HG02763 (cell line): ENCODE results near the gene PPP2CA.
A peak's percentile ranks its signal among the peaks of the same experiment; 100 is the strongest.
"Not testable (repeated sequence)": the region's sequence is repeated elsewhere in the genome, so short reads cannot be mapped to it uniquely, and the experiment has no call there.

Experiments
- ATAC-seq: cut with Tn5 transposase; IDR thresholded peaks from one replicate; pipeline ENCODE4 v1.9.1; 2021; ENCODE audit warnings: mild to moderate bottlenecking, moderate library complexity; ENCODE audit not compliant: unreplicated experiment

PPP2CA gene

DNA sequence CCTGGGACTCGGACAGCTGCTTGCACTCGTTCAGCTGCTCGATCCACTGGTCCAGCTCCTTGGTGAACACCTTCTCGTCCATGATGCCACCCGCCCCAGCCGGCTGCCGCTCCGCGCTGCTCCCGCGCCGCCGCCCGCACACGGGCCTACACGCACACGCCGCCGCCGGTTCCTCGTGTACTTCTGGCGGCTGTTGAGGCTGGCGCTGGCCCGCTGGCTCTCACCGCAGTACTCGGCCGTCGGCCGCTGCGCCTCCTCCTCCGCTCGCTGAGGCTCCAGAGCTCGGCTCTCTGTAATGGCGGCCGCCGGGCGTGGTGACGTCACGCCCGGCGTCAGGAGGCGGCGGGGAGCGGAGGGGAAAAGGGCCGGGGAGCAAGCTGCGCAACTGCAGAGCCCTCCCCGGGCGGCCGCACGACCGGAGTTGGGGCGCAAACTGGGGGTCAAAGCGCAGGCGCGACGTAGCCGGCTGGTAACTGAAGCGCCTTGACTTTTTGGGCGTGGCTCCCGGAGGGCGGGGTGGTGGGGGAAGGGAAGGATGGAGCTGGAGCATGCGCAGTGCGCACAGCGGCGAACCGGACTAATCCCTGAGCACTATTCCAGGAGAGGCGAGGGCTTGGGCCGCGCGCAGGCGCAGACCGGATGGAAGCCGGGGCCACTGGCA lies at the start of gene PPP2CA:
PPP2CA (minus strand) TSS at position 294 of the 661 bp plus-strand sequence; CDS start at position 82, 212 bp downstream.
- ATAC-seq: peak; percentile 77

- no peak for ATAC-seq
Measured at GRCh38 chr5:134273642-134274395, 47.9 kb upstream of the PPP2CA start.

- ATAC-seq: no peak
Measured at GRCh38 chr5:134271059-134271458, 45.2 kb upstream of the PPP2CA start.

DNA sequence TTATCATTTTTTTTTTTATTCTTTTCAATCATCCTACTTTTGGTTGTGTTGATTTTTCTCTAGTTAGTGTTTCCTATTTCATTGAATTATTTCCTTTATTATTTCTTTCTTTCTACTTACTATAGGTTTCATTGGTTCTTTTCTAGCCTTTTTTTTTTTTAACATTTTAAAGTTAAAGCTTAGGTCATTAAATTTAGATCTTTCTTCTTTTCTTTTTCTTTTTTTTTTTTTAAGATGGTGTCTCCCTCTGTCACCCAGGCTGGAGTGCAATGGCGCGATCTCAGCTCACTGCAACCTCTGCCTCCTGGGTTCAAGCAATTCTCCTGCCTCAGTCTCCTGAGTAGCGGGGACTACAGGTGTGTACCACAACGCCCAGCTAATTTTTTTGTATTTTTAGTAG lies 43.0 kb upstream of the PPP2CA start:
- no peak for ATAC-seq

DNA sequence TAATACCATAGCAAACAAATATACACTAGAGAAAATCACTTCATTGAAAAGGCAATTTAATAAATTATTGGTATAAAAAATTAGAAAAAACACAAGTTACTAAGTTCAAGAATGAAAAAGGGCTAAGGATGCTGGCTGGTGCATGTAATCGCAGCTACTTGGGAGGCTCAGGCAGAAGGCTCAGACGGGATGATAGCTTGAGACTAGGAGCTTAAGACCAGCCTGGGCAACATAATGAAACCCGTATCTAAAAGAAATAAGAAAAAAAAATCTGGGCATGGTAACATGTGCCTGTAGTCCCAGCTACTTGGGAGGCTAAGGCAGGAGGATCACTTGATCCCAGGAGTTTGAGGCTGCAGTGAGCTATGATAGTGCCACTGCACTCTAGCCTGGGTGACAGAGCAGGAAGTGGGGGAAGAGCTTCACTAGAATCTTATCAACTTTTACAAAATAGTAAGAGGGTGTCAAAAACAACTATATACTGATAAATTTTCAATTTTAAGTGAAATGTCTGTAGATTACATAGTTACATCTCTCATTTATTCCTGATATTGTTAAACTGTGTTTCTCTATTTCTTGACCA lies 42.2 kb upstream of the PPP2CA start:
- ATAC-seq: no peak

GRCh38 chr5:134267366-134268018 lies 41.6 kb upstream of the PPP2CA start:
- no peak for ATAC-seq

- no peak for ATAC-seq
Measured at GRCh38 chr5:134263801-134264200, 37.9 kb upstream of the PPP2CA start.

DNA sequence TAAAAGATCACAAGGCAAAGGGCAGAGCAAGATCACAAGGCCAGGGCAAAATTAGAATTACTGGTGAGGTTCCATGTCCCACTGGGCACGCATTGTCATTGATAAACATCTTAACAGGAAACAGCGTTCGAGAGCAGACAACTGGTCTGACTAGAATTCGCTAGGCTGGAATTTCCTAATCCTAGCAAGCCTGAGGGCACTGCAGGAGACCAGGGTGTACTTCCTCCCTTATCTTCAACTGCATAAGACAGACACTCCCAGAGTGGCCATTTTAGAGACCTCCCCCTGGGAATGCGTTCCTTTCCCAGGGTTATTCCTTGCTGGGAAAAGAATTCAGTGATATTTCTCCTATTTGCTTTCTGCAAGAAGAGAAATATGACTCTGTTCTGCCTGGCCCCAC lies 36.8 kb upstream of the PPP2CA start:
- ATAC-seq: not testable (repeated sequence)

DNA sequence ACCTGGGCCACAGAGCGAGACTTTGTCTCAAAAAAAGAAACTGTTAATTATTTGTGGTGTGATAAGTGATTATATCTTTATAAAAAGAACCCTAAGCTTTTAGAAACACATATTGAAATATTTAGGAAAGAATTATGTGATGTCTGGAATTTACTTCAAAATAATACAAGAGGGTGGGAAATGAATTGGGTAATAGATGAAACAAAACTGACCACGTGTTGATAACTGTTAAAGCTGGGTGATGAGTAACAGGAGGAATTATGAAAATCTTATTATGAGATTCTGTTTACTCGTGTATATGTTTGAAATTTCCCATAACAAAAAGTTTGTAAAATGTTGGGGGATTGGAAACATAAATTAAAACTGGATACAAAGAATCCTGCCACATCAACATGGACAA lies 33.0 kb upstream of the PPP2CA start:
- no peak for ATAC-seq

- no peak for ATAC-seq
Measured at GRCh38 chr5:134257176-134257575, 31.3 kb upstream of the PPP2CA start.

DNA sequence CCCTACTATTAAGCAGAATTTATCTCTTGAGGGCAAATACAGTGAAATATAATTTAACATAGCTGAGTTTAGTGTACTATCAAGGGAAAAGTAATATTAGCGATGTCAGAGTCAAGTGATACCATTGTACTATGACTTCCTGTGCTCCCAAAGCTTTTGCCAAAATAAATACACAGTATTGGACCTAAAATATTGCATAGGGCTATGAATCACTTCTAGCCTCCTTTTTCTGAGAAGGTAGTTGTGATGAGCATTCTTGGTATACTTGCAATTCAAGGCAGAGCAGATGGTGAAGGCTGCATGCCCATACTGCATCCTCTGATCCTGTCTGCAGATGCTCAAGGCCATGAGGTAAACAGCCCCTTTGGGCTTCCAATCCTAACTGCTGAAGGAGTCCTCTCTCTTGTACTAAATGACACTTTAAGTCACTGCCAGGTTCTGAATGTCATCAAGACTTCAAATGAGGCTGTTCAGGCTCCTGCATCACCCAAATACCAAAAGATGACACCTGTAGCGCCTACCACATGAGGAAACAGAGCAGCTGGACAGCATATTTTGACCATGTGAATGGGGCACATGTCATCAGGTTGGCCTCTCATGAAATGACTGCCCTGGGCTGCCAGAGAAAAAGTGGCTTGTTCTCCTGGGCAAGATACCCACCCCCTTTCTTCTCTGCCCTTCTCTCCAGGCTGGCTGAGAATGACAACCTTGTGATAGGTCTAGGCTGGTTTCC lies 29.7 kb upstream of the PPP2CA start:
- no peak for ATAC-seq

- not testable (repeated sequence) for ATAC-seq
Measured at GRCh38 chr5:134253368-134254153, 27.7 kb upstream of the PPP2CA start.

DNA sequence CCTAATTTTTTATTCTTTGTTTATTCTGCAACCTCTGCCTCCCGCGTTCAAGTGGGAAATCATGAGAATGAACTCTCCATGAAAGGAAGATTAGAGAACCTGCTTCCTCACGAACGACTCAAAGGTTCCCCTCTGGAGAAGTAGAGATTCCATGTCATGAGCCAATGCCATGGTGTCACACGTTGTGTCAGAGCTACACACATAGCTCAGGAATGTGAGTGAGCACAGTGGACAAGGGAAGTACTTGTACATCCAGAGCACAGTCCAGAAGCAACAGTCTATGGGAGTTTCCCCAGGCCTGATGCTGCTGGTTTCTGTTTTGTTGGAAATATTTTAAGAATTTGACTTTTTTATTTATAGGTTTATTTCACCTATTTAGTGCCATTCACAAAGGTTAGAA lies 26.8 kb upstream of the PPP2CA start:
- ATAC-seq: no peak

- no peak for ATAC-seq
Measured at GRCh38 chr5:134250949-134251348, 25.1 kb upstream of the PPP2CA start.

DNA sequence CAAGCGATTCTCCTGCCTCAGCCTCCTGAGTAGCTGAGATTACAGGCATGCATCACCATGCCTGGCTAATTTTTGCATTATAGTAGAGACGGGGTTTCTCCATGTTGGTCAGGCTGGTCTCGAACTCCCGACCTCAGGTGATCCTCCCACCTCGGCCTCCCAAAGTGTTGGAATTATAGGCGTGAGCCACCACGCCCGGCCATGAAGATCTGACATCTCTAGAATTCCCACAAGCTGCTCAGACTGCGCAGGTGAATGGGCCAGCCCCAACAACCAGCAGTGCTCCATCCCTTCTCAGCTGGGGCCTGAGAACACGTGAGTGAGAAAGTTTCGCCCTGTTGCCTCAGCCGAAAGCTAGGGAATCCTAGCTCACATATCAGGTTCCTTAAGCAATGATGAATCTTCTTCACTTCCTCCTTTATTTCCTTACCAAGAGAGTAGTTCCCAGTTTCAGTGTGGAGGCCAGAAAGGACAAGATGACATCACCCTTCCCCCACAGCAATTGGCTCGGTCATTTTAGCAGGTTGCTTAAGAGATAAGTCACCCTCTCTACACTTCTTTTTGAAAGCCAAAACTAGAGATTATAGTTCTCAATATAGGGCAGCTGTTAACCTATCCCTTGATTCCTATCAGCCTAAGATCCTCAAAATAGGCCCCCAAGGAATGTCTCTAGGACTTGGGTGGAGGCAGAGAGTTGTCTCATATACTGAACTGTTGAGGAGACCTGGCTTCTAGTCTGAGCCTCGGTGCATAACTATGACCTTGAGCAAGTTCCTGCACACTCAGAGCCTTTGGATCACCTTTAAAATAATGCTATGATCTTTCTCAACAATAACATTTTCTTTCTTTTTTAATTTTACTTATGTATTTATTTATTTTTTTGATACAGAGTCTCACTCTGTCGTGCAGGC lies 23.9 kb upstream of the PPP2CA start:
- ATAC-seq: no peak

DNA sequence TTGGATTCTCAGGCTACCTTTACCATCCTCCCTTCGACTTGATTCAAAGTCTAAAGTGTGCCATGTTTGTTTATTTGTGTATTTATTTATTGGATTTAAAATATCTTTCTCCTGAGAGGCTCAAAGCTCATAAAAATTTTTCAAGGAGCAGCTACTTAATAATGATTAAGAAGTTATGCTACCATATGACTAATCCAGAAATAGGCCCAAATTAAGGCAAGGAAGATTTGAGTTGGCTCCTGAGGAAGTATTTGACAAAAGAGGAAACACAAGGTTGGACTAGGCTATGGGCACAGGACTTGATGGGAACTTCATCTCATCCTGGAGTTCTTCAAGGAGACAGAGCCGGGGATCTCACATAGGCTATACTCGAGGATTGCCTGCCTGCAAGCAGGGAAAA lies 22.4 kb upstream of the PPP2CA start:
- no peak for ATAC-seq

GRCh38 chr5:134247428-134248224 lies 21.8 kb upstream of the PPP2CA start:
- ATAC-seq: no peak

GRCh38 chr5:134246771-134247427 lies 21.0 kb upstream of the PPP2CA start:
- ATAC-seq: no peak
